Measurements from ENCODE around the gene CARD11.

Gene CARD11

DNA sequence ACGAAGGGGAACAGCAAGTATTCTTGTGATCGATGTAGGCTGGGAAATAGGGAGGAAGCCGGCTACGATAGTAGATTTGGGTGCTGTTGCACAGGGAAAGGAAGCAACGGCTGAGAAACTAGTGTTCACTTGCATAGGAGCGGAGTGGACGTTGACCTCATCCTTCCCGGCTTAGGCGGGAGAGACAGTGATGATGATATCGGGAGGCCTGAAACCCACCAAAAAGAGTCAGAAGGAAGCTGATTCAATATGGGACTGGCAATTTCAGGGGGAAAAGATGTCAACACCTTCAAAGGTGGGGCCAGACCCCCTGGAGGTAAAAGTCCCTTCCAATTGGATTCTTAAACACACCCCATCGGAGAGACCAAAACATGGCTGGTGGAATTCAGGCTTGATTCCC lies 61.3 kb downstream of the CARD11 start:
- DNase-seq (ENCODE audit: low read depth, low spot score): no peak

- no peak for DNase-seq (ENCODE audit: low read depth, low spot score)
Measured at GRCh38 chr7:2981103-2981480, 62.6 kb downstream of the CARD11 start.

DNA sequence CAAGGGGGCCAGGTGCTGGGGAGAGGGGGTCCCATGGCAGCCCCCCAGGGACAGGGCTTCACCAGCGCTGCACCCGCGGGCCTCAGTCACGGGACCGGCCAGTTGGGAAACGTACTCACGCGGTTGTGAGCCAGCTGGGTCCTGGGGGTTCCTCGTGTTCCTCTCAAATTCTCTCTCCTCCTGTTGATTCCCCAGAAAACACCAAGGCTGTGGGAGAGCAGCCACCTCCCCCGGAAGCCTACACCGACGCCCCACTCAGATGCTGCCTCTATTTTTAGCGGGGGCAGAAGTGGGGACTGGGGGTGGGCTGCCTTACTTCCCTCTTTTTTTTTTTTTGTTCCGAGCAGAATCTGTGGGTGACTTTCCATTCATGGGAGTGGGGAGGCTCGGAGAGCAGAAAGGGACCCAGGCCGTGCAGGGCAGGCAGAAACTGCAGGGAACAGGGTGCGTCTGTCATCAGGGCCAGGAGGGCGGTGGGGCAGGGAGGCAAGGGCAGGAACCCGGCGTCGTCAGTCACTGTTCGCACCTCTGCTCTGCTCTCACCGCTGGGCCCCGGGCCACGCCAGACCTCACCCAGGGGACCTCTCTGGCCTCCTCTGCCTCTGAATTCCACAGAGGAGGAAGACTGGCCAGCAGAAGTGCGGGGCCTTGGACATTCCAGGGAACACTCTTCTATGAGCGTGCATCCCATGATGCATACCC lies 63.1 kb downstream of the CARD11 start:
- no peak for DNase-seq (ENCODE audit: low read depth, low spot score)

DNA sequence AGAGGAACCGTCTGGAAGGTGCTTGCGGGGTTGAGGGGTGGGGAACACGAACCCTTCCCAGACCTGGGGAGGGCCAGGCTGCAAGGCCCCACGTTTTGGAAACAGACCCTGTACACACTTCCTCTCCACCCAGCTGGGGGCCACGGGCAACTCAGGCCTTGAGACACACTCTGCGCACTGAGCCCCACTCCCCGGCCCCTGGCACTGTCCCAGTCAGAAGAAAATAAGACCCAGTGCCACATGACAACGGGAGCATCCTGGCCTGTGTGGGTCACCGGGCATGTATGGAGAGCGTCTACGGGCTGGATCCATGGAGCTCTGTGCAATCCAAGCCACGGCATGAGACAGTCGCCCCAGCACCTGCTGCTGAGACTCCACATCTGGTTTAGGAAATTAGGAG lies 63.7 kb downstream of the CARD11 start:
- DNase-seq (ENCODE audit: low read depth, low spot score): no peak

GRCh38 chr7:2979201-2979631 lies 64.5 kb downstream of the CARD11 start:
- no peak for DNase-seq (ENCODE audit: low read depth, low spot score)

GRCh38 chr7:2978408-2978807 lies 65.3 kb downstream of the CARD11 start:
- peak; percentile 95 for DNase-seq (ENCODE audit: low read depth, low spot score)

DNA sequence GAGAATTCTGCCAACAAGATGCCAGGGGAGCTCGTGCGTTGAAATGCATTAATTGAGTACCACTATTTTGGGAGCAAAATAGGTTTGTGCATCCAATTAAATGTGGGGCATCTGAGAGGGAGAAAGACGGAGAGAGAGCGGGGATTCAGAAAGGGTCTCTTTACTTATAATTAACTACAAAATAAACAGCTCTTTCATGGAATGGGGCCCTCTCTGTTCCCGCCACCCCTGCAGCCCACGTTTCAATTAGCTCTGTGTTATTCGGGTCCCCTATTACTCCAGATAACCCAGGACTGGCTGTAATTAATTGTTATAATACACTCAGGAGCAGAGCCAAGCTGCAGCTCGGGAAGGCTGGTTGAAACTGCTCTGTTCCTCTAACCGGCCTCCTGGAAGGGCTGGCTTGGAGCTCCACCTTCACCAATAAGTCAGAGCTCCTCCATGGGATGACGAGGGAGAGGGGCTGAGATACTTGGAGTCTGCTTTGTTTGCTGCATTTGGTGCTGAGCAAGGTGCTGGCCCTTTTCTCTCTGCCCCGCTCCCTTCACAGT lies 67.8 kb downstream of the CARD11 start:
- no peak for DNase-seq (ENCODE audit: low read depth, low spot score)

GRCh38 chr7:2974093-2974819 lies 69.4 kb downstream of the CARD11 start:
- no peak for DNase-seq (ENCODE audit: low read depth, low spot score)

DNA sequence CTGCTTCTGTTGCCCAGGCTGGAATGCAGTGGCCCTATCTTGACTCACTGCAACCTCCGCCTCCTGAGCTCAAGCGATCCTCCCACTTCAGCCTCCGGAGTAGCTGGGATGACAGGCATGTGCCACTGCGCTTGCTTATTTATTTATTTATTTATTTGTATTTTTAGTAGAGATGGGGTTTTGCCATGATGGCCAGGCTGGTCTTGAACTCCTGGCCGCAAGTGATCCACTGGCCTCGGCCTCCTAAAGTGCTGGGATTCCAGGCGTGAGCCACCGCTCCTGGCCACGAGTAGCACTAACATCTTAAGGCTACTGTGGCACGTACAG lies 70.9 kb downstream of the CARD11 start:
- DNase-seq (ENCODE audit: low read depth, low spot score): no peak

DNA sequence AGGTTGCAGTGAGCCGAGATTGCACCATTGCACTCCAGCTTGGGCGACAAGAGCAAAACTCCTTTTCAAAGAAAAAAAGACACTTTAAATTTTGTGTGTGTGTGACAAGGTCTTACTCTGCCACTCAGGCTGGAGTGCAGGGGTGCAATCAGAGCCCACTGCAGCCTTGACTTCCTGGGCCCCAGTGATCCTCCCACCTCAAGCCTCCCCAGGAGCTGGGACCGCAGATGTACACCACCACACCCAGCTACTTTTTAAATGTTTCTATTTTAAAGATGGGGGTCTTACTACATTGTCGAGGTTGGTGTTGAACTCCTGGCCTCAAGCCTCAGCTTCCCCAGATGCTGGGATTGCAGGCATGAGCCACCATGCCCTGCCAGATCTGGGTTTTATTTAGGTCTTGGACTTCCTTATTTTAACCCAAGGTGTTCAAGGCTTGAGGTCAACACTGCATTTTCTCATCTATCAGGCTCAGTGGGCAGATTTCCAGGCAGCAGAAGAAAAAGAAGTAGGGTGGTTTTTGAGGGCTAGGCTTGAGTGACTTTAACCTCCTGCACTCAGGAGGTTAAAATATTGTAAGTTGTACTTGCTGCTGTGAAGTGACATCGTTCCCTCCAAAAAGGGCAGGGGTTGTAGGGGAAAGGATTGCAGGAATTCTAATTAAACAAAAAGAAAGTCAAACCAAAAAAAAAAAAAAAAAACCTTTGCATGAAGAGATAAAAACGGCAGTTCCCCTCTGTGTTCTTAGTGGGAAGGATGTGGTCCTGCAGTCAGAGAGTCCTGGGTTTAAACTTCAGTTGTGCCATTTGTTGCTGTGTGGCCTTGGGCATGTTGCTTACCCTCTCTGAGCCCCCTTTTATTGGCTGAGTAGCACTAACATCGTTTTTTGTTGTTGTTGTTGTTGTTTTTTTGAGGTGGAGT lies 71.5 kb downstream of the CARD11 start:
- no peak for DNase-seq (ENCODE audit: low read depth, low spot score)

DNA sequence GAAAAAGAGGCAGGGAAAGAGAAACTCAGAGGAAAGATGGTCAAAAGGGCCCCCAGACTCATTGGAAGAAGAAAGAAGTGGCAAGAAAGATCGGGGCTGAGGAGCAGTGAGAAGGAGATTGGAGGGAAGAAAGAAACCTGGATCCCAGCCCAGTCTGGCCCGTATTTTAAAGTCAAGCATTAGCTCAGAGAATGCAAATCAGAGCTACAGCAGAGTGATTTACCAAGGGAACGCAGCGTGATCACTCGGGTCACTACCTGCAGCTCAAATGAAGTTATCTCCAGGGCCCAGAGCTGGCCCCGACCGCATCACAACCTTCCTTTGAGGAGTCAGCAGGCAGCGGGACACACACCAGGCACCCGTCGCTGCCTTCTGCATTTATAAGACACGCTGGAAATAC lies 72.8 kb downstream of the CARD11 start:
- no peak for DNase-seq (ENCODE audit: low read depth, low spot score)

DNA sequence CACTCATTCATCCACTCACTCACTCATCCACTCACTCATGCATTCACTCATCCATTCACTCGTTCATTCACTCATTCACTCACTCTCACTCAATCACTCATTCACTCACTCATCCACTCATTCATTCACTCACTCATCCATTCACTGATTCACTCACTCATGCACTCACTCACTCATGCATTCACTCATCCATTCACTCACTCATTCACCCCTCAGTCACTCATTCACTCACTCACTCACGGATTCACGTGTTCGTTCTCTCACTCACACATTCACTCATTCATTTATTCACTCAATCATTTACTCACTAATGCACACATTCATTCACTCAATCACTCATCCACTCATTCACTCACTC lies 73.4 kb downstream of the CARD11 start:
- no peak for DNase-seq (ENCODE audit: low read depth, low spot score)

DNA sequence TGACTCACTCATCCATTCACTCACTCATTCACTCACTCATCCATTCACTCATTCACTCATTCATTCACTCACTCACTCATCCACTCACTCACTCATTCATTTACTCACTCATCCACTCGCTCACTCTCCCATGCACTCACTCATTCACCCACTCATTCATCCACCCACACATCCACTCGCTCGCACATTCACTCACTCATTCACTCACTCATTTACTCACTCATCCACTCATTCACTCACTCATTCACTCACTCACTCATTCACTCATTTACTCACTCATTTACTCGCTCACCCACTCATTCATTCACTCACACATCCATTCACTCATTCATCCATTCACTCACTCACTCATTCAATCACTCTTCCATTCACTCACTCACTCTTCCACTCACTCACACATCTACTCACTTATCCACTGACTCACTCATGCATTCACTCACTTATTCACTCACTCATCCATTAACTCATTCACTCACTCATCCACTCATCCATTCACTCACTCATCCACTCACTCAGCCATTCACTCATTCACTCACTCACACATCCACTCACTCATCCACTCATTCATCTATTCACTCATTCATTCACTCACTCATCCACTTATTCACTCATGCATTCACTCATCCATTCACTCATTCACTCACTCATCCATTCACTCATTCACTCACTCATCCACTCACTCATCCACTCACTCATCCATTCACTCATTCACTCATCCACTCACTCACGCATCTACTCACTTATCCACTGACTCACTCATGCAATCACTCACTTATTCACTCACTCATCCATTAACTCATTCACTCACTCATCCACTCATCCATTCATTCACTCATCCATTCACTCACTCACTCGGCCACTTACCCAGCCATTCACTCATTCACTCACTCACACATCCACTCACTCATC lies 74.0 kb downstream of the CARD11 start:
- DNase-seq (ENCODE audit: low read depth, low spot score): no peak

DNA sequence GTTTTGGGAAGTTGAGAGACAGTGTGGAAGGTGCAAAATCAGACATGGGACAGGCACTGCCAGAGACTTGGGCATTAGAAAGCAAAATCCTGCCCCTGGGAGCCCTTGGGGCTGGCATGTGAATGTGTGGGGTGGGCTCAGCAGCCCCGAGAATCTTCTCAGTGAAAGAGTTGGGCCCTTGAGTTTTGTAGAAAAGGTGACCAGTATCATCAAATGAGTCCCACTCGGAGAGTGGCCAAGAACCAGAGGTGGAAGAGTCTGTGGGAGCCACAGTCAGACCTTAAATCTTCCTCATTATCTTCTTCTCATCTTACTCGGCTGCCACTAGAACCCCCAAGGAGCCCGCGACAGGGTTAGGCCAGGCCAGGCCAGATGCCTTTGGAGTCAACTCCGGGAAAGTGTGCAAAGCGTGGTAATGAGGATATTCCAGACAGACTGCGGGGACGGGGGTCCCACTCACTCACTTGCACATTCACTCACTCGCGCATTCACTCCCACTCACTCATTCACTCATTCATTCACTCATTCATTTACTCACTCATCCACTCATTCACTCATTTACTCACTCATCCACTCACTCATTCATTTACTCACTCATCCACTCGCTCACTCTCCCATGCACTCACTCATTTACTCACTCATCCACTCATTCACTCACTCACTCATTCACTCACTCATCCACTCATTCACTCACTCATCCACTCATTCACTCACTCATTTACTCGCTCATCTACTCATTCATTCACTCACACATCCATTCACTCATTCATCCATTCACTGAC lies 74.9 kb downstream of the CARD11 start:
- no peak for DNase-seq (ENCODE audit: low read depth, low spot score)

- no peak for DNase-seq (ENCODE audit: low read depth, low spot score)
Measured at GRCh38 chr7:2968176-2968575, 75.5 kb downstream of the CARD11 start.

GRCh38 chr7:2967705-2968104 lies 76.0 kb downstream of the CARD11 start:
- no peak for DNase-seq (ENCODE audit: low read depth, low spot score)

- no peak for DNase-seq (ENCODE audit: low read depth, low spot score)
Measured at GRCh38 chr7:2967253-2967652, 76.4 kb downstream of the CARD11 start.

DNA sequence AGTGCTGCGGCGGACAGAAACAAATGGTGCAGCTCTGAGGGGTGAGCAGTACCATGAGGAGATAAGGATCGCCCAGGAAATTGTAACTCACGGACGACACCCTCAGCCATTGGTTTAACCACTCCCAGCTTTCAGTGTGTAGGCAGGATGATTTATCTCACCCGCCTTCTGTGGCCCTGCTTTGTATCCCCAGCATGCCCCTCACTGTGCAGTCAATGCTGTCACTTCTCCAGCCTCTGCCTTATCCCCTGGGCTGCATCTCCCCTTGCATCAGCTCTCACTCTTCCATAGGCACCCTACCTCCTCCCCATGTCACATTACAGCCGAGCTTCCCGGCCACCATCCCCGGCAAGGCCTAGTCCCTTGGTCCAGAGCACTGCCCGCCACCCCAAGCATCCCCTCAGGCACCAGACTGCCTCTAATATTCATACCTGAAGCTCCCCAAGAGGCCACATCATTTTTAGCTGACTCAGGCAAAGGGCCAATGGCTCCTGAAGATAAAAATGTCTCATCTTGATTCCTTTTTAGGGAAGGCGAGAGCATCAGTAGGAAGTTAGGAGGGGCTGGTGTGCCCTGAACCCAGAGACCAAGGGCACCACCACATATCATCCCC lies 77.1 kb downstream of the CARD11 start:
- DNase-seq (ENCODE audit: low read depth, low spot score): no peak

DNA sequence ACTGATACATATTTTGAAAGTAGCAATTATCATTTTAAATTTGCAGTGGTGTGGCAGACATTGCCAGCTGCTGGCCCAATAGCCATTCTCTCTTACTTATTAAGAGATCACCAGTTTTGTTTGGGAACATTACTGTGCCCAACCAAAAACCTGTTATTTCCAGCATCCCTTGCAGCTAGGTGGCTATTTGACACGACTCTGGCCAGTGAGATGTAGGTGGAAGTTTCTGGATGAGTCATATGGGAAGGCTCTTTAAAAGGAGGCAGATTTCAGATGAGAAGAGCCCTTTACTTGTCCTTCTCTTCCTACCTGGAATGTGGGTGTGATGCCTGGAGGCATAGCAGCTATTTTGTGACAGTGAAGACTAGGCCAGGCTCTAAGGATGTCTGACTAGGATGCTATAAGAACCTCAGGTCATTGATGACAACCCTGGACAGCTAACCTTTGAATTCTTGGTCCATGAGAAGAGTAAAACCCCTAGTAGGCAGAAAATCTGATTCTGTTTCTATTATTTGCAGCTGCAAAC lies 77.9 kb downstream of the CARD11 start:
- DNase-seq (ENCODE audit: low read depth, low spot score): no peak

- no peak for DNase-seq (ENCODE audit: low read depth, low spot score)
Measured at GRCh38 chr7:2965301-2965700, 78.4 kb downstream of the CARD11 start.

Data from activated naive CD8-positive, alpha-beta T cell treated with anti-CD3 and anti-CD28 coated beads, Interleukin-2, amount 50 U/mL, for 16 hours (primary cell).